Smooth muscle cell (in vitro differentiated cells): ENCODE data around the gene CD46. TPM values are rescaled to one million over a fixed set of nuclear protein-coding genes. Genes with fewer than 3 reads are reported as not detected.

ENCODE experiments used
- DNase-seq: peaks from one replicate; lab custom pipeline; 2025; ENCODE audit not compliant: unreplicated experiment; lab: John Stamatoyannopoulos, UW
- H2AFZ ChIP-seq: fragments of 200-600 bp; sonication (generic); 2 replicates; pipeline ENCODE4 v1.6.0; 2016; ENCODE audit warnings: antibody characterized with exemption, low read depth, mild to moderate bottlenecking
- H3F3A ChIP-seq: fragments of 200-600 bp; sonication (generic); 2 replicates; pipeline ENCODE4 v1.6.0; 2017; ENCODE audit warnings: antibody characterized with exemption, low read depth
- H3K27ac ChIP-seq: fragments of 200-600 bp; sonication (generic); 2 replicates; pipeline ENCODE4 v1.5.1; 2016; ENCODE audit warnings: low read depth, mild to moderate bottlenecking
- H3K27me3 ChIP-seq: fragments of 200-600 bp; sonication (generic); 2 replicates; pipeline ENCODE4 v1.6.1; 2016; ENCODE audit warnings: low read depth, mild to moderate bottlenecking
- H3K36me3 ChIP-seq: fragments of 200-600 bp; sonication (generic); 2 replicates; pipeline ENCODE4 v1.5.1; 2016; ENCODE audit warnings: low read depth
- H3K4me1 ChIP-seq: fragments of 200-600 bp; sonication (generic); 2 replicates; pipeline ENCODE4 v1.5.1; 2016; ENCODE audit warnings: low read depth
- H3K4me2 ChIP-seq: fragments of 200-600 bp; sonication (generic); 2 replicates; pipeline ENCODE4 v1.6.0; 2016; ENCODE audit warnings: mild to moderate bottlenecking
- H3K4me3 ChIP-seq: fragments of 200-600 bp; sonication (generic); 2 replicates; pipeline ENCODE4 v1.5.1; 2016; ENCODE audit warnings: mild to moderate bottlenecking
- H3K79me2 ChIP-seq: fragments of 200-600 bp; sonication (generic); 2 replicates; pipeline ENCODE4 v1.6.0; 2016; ENCODE audit warnings: low read depth, mild to moderate bottlenecking
- H3K9ac ChIP-seq: fragments of 200-600 bp; sonication (generic); 2 replicates; pipeline ENCODE4 v1.6.0; 2016; ENCODE audit warnings: low read depth
- H3K9me3 ChIP-seq: fragments of 200-600 bp; sonication (generic); replicated peaks from 2 replicates; pipeline ENCODE4 v1.5.1; 2016; ENCODE audit warnings: low read depth
- H4K20me1 ChIP-seq: fragments of 200-600 bp; sonication (generic); 2 replicates; pipeline ENCODE4 v1.6.0; 2016; ENCODE audit warnings: low read depth
- CTCF ChIP-seq: fragments of 200-600 bp; sonication (generic); IDR thresholded peaks from 2 replicates; pipeline ENCODE4 v1.5.1; 2017; ENCODE audit warnings: borderline replicate concordance, mild to moderate bottlenecking, antibody characterized with exemption; ENCODE audit not compliant: insufficient read depth, poor library complexity, severe bottlenecking
- WGBS: methylation state at CpG from one replicate; pipeline ENCODE4 v1.1.7; 2016; ENCODE audit warnings: low lambda C conversion rate; 5-methylcytosine and 5-hydroxymethylcytosine counted together
- polyA plus RNA-seq: library from polyadenylated mRNA; unstranded; fragments of >200 nt; fragmentation: Nextera tagmentation; extraction: Ambion mirVana; gene quantifications from 2 replicates; pipeline ENCODE4 v1.2.1, GENCODE V29; 2016
- total RNA-seq: library from RNA; depleted of rRNA; stranded (reverse); fragments of >200 nt; gene quantifications from 2 replicates; pipeline ENCODE4 v1.2.3, GENCODE V29; 2014

Gene CD46
- total and polyA plus RNA-seq, 2 experiments from 2014 or later, result 117 to 234 TPM

DNA sequence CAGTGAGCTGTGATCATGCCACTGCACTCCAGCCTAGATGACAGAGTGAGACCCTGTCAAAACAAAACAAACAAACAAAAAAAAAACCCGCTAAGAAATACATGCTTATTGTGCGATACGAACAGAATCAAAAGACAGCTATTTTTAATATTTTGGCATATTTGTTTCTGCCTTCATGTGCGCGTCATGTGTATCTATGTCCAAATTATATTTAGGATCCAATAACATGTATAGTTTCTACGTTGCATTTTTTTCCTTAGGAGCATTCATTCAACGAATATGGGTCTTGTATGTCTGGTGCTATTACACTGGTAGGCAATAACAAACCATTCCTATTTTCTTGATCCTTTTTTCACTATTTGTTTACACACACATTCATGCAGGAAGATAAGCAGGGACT lies 1.8 kb downstream of the CD46 start:
- H4K20me1 ChIP-seq, result peaks cover 63% of the 10 kb centered on the region
- no peak for TF ChIP-seq CTCF
- H2AFZ ChIP-seq, result no peak overlapping the region
- H3K27me3 ChIP-seq, result no peaks in the 10 kb centered on the region
- H3K27ac ChIP-seq, result no peak overlapping the region
- peaks cover 8% of the 10 kb centered on the region for H3K36me3 ChIP-seq
- no peak for DNase-seq
- no peak overlapping the region for H3K9ac ChIP-seq
- H3K79me2 ChIP-seq, result peaks cover 59% of the 10 kb centered on the region
- peak overlapping the region; percentile 86 for H3K4me3 ChIP-seq
- WGBS, result 71% methylated on average over 7 of the region's 7 CpGs
- peaks cover 22% of the 10 kb centered on the region for H3K4me1 ChIP-seq
- peak overlapping the region; percentile 98 for H3K4me2 ChIP-seq
- H3K9me3 ChIP-seq, result no peaks in the 10 kb centered on the region
- no peaks in the 10 kb centered on the region for H3F3A ChIP-seq

- no peaks in the 10 kb centered on the region for H3K27me3 ChIP-seq
- no peaks in the 10 kb centered on the region for H3K9me3 ChIP-seq
- peaks cover 8% of the 10 kb centered on the region for H3K36me3 ChIP-seq
- no peak for DNase-seq
- TF ChIP-seq CTCF, result no peak
- peaks cover 59% of the 10 kb centered on the region for H3K79me2 ChIP-seq
- H3F3A ChIP-seq, result no peaks in the 10 kb centered on the region
- H3K4me1 ChIP-seq, result peaks cover 22% of the 10 kb centered on the region
- H3K9ac ChIP-seq, result no peak overlapping the region
- H3K4me3 ChIP-seq, result peak overlapping the region; percentile 86
- peak overlapping the region; percentile 98 for H3K4me2 ChIP-seq
- no peak overlapping the region for H3K27ac ChIP-seq
- 50% methylated on average over 4 of the region's 4 CpGs for WGBS
- H4K20me1 ChIP-seq, result peaks cover 63% of the 10 kb centered on the region
- no peak overlapping the region for H2AFZ ChIP-seq
Measured at GRCh38 chr1:207754011-207754410, 2.2 kb downstream of the CD46 start.

GRCh38 chr1:207754974-207755700 lies 3.3 kb downstream of the CD46 start:
- Histone ChIP-seq H3K4me3 (no peak overlapping the region), H4K20me1 (peaks cover 63% of the 10 kb centered on the region), H3K9me3 (no peaks in the 10 kb centered on the region), H3K79me2 (peaks cover 59% of the 10 kb centered on the region), H3K4me2 (no peak overlapping the region), H3K36me3 (peaks cover 8% of the 10 kb centered on the region), H3K27ac (no peak overlapping the region), H3K9ac (no peak overlapping the region), H3F3A (no peaks in the 10 kb centered on the region), H2AFZ (no peak overlapping the region), H3K27me3 (no peaks in the 10 kb centered on the region), H3K4me1 (peaks cover 22% of the 10 kb centered on the region)
- DNase-seq, result no peak
- 94% methylated on average over 7 of the region's 7 CpGs for WGBS
- no peak for TF ChIP-seq CTCF
